Nucleus accumbens (tissue), 56 donors: ENCODE results near the gene PBX4.

Source experiments
- DNase-seq, 56 donors: peaks; one replicate each; lab custom pipeline; 2025; lab: John Stamatoyannopoulos, UW

PBX4 gene

GRCh38 chr19:19562665-19563347 lies 55.7 kb downstream of the PBX4 start:
- no peak for DNase-seq

GRCh38 chr19:19561946-19562664 lies 56.4 kb downstream of the PBX4 start:
- no peak for DNase-seq

GRCh38 chr19:19559931-19560330 lies 58.6 kb downstream of the PBX4 start:
- DNase-seq, result no peak

- DNase-seq, result no peak
Observed at GRCh38 chr19:19558636-19559035, 59.9 kb downstream of the PBX4 start.

GRCh38 chr19:19558055-19558454 lies 60.4 kb downstream of the PBX4 start:
- no peak for DNase-seq

- peak in 5 of 56 donors; percentile 11 to 30 (median 20) for DNase-seq
Observed at GRCh38 chr19:19554074-19555023, 64.1 kb downstream of the PBX4 start.

GRCh38 chr19:19553670-19554069 lies 64.8 kb downstream of the PBX4 start:
- DNase-seq, result no peak

- no peak for DNase-seq
Observed at GRCh38 chr19:19552798-19553197, 65.7 kb downstream of the PBX4 start.

- DNase-seq, result no peak
Observed at GRCh38 chr19:19551853-19552192, 66.7 kb downstream of the PBX4 start.

GRCh38 chr19:19550972-19551852 lies 67.3 kb downstream of the PBX4 start:
- no peak for DNase-seq

GRCh38 chr19:19550485-19550929 lies 68.0 kb downstream of the PBX4 start:
- DNase-seq, result no peak

GRCh38 chr19:19549804-19550464 lies 68.6 kb downstream of the PBX4 start:
- no peak for DNase-seq

GRCh38 chr19:19548915-19549759 lies 69.3 kb downstream of the PBX4 start:
- no peak for DNase-seq

- no peak for DNase-seq
Observed at GRCh38 chr19:19547674-19548336, 70.7 kb downstream of the PBX4 start.

GRCh38 chr19:19546751-19547162 lies 71.7 kb downstream of the PBX4 start:
- peak in 1 of 56 donors; percentile 18 for DNase-seq

- DNase-seq, result no peak
Observed at GRCh38 chr19:19545707-19546106, 72.8 kb downstream of the PBX4 start.

- no peak for DNase-seq
Observed at GRCh38 chr19:19544954-19545591, 73.4 kb downstream of the PBX4 start.
